DMS 273 (cell line): ENCODE data around the gene ABLIM2.

ENCODE experiments used
- DNase-seq: peaks from one replicate; lab custom pipeline; 2025; ENCODE audit not compliant: unreplicated experiment; lab: John Stamatoyannopoulos, UW

ABLIM2 gene

DNA sequence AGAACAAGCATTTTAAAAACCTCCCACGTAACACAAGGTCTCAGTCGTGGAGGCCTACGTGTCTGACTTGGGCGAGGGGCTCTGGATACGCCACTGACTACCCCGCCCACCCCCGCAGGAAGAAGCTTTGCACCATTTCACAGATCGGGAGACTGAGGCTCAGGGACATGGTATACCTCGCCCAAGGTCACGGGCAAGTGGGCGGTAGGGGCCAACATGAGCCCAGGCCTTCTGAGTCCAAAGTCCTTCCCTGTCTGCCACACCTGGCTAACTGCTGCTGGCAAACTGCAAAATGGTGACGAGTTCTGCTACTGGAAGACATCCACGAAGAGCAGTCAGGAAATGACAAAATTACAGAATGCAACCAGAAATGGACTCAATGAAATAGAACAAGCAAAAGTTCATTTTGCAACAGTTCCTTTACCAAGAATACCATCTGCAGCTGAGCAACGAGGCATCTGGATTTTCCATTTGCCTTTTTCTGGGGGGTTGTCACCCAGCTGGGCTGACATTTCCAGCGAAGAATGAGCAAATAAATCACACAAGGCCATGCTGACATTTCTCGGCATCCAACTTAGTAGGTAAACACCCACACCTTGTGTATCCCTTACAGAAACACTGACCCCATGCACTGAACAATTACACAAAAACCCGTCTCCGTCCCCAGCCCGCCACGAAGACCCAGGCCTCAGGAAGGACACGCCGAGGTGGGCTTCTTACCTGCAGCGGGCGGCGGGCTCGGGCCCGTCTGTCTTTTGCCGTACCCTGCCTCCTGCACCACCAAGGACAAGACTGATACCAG is 148.7 kb downstream of the ABLIM2 start:
- no peak for DNase-seq

DNA sequence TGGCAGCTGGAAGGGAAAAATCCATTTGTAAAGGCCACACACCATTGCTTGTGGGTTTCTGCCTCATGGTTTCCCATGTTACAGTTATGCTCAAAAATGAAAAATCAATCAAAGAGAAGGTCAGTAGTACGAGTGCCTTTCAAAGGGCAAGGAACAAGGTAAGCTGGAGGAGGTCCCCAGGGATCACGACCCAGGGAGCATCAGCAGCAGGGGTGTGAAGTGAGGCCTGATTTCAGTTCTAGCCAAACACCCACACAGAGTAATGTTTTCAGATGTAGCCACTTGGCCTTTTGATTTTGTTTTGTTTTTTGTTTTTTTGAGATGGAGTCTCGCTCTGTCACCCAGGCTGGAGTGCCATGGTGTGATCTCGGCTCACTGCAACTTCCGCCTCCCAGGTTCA is 149.5 kb downstream of the ABLIM2 start:
- DNase-seq, result no peak

DNA sequence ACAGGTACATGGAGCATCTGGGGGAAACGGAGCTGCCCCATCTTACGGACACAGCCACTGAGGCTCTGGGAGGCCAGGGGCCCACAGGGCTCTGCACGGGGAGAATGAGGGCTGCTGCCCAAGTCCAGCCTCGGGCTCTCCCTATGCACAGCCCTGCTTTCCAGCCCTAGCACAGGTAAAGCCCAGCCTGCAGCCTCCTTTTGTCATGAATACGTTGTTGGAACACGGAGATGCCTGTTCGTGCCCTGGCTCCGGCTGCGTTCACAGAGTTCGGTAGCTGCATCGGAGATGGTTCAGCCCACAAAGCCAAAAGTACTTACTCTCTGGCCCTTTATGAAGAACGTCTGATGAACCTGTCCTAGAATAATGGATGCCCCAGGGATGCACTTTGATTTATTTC is 150.2 kb downstream of the ABLIM2 start:
- no peak for DNase-seq

DNA sequence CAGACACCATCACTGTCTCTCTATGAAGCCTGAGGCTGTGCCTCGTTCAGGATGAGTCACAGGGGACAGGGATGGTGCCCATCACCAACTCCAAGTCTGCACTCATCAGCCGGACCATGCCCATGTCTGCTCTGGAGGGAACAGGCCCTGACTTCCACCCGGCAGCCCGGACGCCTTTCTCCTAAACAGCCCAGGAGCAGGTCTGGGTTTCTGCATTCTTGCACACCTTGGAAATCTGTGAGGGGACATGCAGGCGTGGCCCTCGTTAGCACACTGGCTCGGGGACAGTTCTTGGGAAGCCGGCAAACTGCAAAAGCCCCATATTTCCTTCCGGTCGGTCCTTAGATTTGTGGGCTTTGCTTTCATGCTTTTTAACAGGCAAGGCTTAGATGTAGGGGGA is 151.0 kb downstream of the ABLIM2 start:
- DNase-seq, result no peak

DNA sequence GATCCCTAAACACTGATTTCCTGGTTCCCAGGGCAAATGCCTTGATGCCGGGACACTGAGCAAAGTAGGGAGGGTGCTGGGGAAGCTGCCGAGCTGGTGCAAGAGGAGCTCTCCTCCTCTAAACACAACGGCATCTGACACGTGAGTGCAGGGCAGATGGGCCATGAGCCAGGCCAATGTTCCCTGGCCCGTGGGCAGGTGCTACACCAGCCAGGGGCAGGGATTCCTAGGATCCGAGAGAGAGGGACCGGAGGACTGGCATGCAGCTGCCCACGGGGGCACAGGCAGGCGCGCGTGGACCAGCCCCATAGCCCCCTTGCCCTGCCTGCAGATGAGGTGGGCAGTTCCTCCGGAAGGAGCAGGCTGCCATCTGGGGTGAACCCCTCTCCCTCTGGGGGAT is 152.1 kb downstream of the ABLIM2 start:
- peak; percentile 38 for DNase-seq

DNA sequence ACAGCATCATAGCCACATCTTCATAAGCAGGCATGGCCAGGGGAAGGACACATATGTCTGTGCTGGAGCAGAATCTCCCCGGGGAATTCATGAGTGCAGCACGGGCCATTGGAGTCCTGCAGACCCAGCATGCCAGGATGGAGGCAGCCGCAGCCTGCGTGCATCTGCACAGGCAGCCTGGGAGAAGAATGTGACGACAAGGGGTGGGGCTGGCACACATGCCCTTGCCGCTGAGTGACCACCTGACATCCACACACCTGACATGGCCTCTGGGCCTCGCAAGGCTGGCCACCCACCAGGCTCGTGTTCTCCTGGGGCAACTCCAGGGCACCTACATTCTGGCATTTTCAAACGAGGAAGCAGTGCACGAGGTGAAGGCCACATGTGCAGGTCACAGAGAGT is 152.8 kb downstream of the ABLIM2 start:
- DNase-seq, result no peak

DNA sequence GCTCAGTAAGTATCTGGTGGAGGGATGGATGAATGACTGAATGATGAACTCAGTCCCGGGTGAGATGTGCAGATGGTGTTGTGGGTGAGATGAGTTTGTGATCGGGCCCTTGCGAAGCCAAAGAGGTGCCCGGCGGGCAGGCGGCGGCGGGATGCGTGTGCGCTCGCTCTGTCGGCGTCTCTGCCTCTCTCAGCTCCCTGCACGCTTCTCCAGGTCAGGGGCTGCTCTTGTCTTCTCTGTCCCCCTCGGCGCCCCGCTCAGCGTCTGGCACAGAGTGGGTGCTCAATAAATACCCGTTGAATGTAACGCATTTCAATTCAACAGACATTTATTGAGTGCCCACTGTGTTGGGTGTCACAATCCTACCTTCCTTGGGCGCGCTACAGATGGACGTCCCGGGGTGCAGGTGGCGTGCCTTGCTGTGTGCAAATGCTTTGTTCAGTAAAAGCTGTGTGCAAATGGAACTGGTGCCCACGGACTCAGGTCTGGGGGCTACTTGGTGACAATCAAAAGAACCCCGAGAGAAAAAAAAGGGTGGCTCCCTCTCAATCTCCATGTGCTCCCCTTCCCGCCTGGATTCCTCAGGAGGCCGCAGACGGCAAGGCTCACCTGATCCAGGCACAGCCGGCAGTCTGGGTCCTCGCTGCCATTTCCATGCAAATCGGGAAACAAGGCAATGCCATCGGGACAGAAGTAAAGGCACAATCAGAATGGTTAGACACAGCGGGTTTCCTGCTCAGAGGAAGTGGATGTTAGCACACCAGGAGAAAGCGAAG is 153.4 kb downstream of the ABLIM2 start:
- DNase-seq, result no peak

DNA sequence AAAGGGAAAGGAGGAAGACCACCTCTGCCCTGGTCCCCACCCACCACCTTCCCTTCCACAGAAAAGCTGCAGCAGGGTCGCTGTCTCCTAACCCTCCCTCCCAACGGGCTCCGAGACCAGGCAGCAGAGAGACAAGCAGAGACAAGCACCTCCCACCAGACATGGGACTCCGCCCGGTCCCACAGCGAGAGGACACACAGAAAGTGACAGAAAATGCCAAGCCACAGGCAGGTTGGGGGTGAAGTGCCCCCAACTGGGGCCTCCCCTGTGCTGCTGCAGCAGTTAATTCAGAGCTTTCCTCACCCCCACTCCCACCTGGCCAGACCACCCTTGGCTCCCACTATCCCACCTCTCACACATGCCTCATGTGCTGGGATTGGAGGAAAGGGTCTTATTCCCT is 154.5 kb downstream of the ABLIM2 start:
- no peak for DNase-seq

DNA sequence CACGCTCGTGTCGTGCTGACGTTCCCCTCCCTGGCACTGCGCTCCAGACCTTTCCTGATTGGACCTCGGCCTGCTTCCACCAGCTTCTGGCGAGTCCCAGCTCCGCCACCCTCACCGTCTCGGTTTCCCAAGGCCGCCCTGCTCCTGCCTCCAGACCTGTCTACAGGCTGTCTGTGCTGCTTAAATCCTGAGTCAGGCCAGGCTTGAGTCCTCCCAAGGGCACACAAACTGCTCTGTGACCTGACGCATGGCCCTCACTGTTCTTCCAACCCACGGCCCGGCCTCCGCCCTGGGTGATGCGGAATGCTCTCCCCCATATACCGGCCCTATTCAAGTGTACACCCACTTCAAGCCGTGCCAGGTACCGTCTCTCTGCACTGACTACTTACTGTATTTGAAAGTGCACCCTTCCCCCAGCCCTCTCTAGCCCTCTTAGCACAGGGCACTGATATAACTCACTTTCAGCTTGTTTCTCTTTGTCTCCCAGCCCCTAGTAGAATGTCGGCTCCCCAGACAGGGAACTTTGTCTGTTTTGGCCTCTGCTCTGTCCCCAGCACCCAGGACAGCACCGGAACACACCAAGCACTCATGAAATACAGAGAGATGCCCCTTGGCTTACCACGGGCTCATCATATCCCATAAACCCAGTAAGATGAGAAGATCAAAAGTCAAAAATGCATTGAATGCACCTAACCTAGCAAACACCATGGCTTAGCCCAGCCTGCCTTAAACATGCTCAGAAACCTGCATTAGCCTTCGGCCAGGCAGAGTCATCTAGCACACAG is 155.9 kb downstream of the ABLIM2 start:
- no peak for DNase-seq

DNA sequence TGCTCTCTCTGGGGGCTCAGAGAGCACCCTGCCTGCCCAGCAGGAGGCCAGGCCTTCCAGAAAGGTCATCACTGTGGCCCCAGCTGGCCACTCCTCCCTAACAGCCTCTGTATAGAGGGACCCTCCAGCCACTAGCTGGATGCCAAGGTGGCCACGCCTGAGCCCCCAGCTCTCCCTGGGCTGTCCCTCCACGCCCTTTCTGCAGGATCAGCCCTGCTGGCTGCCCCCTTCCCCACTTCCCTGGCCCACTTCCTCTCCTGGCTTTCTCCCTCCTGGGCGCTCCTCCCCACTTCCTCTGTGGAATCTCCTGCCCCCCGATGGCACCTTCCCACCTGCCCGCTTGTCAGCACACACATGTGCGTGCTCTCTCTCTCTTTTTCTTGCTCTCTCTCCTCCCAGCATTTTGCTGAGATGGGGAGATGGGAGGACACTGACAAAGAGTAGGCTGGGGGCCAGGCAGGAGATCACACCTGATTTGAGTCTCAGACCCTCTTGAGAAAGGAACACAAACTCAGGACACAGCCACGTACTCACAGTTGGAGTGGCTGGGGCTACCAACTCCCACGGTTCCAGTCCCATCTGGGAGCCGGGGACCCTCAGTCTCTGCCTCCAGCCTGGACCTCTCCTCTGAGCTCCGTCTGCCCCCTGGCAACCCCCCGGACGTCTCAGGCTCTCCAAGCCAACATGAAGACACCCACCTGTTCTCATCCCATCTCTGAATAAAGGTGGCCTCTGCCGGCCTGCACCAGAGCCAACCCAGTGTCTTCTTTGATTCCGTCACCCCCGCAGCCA is 156.9 kb downstream of the ABLIM2 start:
- DNase-seq, result no peak

DNA sequence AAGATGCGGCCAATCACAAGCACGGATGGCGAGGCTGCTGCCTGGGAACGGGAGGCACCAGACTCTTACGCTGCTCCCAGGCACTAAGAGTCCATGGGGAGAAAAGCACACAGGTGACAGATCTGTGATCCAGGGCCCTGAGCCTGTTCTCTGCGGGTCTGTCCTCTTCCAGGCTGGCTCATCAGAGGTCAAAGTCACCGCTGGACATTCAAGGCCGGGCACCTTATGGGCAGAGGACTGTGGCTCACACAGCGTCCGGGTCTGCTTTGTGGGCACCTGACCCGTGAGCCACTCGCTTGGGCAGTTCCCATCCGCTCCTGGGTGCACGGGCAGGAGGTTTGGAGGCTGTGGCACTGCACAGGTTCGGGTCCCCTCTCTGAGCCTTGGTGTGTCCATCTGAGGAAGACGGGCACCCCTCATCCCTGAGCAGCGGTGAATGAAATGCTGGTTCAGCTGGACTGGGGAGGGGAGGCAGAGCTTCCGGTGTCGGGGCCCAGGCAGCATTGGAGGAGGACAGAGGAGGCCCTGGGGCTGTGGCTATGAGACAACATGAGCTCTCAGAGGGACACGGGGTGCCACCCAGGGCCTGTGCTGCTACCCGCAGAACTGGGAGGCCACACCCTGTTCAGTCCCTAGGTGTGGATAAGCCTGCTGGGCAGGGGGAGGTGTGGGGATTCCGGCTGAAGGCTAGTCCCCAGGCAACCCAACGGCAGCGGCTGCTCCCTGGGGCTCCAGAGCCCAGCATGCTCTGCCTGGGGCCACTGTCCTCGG is 157.7 kb downstream of the ABLIM2 start:
- no peak for DNase-seq

DNA sequence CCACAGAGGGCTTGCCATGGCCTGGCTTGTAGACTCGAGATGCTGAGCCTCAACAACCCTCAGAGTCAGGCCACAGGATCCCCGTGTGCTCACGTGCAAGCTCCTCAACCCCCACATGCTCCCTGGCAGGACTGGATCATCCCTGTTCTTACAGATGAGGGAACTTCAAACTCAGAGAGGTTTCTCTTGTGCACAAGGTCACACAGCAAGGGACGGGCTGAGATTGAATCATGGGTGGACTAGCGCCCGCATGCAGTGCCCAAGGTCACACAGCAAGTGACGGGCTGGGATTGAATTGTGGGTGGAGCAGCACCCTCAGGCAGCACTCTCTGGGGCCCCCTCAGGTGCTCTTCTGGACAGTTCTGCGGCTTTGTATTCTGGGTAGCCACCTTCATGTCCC is 158.4 kb downstream of the ABLIM2 start:
- no peak for DNase-seq

DNA sequence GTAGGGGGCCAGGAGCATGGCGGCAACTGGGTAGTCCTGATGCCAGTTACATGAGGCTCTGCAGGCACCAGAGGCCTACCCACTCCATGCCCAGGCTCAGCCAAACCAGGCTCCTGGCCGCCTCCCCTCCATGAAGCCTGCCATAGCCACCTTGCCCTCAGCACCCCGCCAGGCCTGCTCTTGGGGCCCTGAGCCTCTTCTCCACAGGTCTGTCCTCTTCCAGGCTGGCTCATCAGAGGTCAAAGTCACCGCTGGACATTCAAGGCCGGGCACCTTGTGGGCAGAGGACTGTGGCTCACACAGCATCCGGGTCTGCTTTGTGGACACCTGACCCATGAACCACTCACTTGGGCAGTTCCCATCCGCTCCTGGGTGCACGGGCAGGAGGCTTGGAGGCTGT is 158.9 kb downstream of the ABLIM2 start:
- no peak for DNase-seq

DNA sequence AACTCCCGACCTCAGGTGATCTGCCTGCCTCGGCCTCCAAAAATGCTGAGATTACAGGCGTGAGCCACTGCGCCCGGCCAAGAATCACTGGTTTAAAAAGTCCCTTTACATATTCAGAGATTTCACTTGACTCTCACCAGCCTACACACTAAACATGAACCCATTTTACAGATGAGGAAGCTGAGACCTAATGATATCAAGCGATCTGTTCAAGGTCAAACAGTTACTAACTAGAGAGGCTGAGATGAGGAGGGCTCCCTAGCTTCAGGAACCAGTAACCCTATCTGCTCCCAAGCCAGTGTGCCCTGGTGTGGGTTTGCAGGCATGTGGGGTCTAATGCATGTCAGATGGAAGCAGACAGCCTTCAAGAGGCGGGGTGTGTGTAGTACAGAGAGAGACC is 159.3 kb downstream of the ABLIM2 start:
- no peak for DNase-seq

DNA sequence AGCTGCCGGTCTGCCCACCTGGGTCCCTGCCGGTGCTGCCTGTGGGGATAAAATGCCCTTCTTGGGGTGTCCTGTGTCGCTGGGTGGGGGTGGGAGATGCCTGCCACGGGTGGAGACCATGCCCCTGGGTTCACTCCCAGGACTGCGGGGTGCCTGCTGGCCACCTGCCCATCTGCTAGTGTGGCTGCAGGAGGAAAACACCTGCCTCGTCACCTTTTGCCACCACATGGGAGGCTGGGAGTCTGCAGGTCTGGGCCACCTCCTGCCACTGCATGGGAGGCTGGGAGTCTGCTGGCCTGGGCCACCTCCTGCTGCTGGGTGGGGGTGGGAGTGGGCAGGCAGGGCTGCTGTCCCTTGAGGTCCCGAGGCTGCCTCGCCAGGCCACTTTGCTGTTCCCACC is 160.2 kb downstream of the ABLIM2 start:
- no peak for DNase-seq

DNA sequence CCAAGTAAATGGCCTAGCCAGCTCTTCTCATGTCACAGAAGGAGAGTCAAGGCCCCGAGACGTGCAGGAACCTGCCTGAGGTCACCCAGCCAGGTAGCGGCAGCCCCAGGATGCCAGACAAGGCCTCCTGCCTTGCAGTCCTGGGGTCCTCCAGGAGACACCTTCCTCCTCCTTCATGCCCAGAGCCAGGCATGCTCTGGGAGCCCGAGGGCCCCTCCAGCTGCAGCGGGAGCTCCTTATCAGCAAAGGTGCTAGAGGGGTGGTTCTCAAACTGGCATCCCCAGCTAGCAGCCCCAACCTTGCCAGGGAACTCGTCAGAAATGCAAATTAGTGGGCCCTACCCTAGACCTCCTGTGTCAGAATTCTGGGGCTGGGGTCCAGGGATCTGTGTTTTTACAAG is 162.7 kb downstream of the ABLIM2 start:
- no peak for DNase-seq

DNA sequence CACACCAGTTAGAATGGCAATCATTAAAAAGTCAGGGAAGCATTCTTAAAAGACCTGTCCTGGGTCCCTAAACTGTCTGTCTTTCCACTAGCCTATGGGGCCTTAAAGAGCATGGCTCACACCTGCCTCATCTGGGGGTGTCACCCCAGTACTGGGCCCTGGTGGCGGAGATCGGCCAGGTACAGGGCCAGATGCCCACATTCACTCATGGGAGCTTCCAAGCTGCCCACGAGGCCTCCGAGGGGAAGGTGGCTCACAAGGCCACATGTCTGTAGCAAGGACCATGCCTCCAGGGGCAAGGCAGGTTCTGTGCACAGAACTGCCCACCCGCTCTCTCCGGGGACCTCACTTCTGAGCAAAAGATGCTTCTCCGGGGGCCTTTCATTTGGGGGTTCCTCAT is 163.5 kb downstream of the ABLIM2 start:
- DNase-seq, result no peak

DNA sequence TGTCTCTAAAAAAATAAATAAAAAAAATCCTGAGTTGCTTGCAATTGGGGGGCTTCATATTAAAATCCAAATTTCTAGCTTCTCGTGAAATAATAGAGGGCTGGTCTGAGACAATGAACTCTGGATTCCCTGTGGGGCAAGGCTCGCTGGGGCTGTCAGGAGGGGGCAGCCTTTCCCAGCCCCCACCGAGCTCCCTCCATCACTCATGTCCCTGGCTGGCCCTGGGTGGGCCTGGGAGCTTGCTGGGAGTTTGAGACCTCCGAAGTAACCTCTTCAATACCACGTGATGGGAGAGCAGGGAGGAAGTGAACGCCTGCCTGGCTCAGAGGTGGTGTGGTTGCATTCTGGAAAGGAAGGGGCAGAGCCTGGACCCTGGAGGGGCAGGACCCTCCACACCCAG is 164.9 kb downstream of the ABLIM2 start:
- DNase-seq, result no peak

DNA sequence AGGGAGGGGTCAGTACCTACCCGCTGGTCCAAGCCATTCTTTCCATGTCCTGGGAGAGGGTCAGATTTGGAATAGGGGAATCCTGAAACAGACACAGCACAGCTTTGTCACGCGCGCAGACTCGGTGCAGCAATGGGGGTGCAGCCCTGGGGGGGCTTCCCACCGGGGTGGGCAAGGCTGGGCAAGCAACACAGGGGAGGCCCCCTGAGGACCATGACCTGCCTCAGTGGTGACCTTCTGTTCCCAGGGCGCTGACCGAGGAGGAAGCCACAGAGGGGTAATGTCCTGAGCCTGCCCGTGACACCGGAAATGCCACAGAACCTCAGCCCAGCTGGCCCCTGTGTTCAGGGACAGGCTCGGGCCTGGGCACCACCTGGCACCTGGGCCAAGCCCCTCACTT is 165.8 kb downstream of the ABLIM2 start:
- no peak for DNase-seq

DNA sequence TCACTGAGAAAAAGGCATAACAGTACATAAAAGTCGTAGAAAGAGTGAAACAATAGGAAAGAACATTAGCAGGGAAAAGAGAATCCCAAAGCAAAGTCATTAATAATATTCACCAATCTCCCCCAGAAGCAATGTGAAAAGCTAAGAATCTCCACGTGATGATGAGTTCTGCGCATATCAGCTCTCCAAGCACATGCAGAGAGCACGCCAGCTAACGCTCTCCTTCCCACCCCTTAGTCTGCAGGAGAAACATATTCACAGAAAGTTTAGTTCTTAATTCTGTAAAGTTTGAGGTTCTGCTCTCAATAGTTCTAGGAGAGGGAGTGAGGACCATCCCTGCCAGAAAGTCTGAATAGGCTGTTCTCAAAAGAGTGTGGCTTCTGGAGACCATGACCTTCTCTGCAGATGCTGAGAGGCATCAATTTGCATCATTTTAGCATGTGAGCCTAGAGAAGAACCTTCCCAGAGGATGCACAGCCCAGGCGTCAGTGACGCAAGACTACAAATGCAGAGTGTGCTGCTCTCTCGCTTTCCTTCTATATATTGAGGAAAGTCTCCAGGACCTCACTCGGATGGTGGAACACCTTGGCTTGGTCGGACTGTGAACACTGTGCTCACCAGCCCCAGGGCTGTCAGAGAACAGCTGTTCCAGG is 167.7 kb downstream of the ABLIM2 start:
- no peak for DNase-seq
